ENCODE results near the gene MPZL2. TPM values are rescaled to one million over a fixed set of nuclear protein-coding genes. Genes with fewer than 3 reads are reported as not detected.

MPZL2 gene
- total and polyA plus RNA-seq, 9 of the 15 experiments (the other 6 are each of a cell fraction or from before 2014, with no cell fraction given): 0.09 to 0.28 (median 0.18) TPM; not detected in 2

- TF ChIP-seq BCLAF1 (IDR thresholded peaks at IDR 0.05; ENCODE audit: borderline replicate concordance in 1 of 2, control insufficient read depth in 1 of 2, low read depth in 2 of 2, low read length in 1 of 2) (no peak), BACH1 (tag; IDR thresholded peaks at IDR 0.05) (no peak), TAF7 (tag; IDR thresholded peaks at IDR 0.05) (no peak), ARID3A (IDR thresholded peaks at IDR 0.05; ENCODE audit: borderline replicate concordance, low read depth, low read length) (no peak), HEY1 (CRISPR knock-in tag; IDR thresholded peaks at IDR 0.05; ENCODE audit: borderline replicate concordance) (no peak)
These were observed 37.6 kb upstream of the MPZL2 start (continued) for GRCh38 chr11:118301600-118302195.

Data from K562 (cell line).